Measurements from ENCODE around the gene KIAA0825. TPM values are rescaled to one million over a fixed set of nuclear protein-coding genes. Genes with fewer than 3 reads are reported as not detected.

KIAA0825 gene
- total RNA-seq, 1 experiment from 2014 or later, result 0.56 TPM

DNA sequence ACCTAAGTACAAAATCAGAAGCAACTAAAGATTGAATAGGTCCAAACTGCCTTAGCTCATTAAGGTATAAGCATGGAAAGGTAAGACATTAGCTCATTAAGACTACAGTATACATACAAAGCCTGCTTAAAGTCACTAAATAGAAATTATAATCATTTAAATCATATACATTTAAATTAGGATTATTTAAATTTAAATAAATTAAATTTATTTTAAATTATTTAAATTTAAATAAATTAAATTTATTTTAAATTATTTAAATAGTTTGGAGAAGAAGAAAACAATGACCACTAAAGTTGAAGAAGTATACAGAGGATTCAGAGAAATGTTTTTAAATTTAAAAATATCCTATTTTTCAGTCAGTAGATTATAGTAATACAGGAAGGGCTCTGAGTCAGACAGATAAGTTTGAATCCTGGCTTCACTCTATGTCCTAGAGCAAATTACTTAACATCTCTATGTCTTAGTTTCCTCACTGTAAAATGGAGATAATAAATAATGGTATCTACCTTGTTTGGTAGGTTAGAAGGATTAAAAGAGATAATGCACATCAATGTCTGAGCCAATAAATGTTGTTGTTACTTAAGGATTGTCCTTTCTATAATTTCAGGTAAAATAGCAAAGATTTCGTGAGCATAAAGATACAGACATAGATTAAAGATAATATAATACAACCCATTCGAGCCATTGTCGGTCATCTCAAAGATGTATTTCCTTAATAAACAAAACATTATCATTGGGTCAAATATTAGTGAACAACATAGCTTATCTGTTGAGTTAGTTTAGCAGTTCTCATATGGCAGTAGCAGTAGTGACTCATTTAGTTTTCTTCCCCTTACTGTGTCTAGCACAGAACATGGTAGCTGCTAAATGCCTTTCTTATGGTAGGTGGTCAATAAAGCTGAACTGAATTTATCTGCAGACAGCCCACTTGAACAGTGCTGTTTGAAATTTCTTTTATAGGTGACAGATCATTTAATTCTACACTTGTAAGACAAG lies 100.6 kb downstream of the KIAA0825 start:
- no peak for DNase-seq (ENCODE audit: low read depth)

DNA sequence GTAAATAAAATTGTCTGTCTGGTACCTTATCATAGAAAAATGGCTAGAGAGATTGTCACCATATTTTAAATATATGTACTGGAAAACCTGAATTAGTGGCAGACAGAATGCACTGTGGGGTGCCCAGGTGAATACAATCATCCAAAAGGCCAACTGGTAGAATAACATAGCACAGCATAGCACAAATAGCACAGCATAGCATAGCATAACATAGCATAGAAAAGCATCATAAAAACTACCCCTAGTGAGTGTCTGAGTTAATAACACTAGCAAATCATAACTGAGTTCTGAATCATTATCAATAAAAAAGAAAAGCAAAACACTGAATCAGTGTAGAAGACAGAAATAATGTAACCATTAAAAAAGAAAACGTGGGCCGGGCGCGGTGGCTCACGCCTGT lies 102.3 kb downstream of the KIAA0825 start:
- no peak for DNase-seq (ENCODE audit: low read depth)

DNA sequence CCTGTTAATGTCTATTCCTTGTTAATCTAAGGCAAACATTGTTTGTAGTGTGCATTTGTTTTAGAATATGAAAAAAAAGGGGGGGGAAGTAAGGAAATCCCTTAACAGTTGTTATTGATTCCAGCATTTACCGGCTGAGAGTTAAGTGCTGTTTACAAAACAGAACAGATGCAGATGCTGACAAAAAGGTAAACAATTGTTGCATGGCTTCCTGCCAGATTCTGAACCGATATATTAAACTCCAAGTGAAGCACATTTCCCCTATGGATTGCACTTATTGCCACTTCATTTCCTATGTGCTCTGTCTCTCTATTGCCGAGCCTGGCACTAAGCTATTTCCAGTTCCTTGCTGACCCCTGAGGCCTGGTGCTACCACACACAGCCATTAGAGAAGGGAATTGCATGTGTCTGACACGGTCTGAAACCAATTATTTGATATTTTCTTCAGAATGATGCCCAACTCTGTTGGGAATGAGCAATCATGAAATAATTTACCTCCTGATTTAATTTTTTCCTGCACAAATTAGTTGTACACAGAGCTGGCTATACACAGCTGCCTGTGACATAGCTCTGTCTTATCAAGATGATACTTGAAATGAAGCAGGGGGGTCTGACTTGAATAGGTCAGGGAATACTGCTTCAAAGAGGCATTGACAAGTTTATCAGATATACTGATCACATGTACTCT lies 109.8 kb downstream of the KIAA0825 start:
- DNase-seq (ENCODE audit: low read depth), result no peak

DNA sequence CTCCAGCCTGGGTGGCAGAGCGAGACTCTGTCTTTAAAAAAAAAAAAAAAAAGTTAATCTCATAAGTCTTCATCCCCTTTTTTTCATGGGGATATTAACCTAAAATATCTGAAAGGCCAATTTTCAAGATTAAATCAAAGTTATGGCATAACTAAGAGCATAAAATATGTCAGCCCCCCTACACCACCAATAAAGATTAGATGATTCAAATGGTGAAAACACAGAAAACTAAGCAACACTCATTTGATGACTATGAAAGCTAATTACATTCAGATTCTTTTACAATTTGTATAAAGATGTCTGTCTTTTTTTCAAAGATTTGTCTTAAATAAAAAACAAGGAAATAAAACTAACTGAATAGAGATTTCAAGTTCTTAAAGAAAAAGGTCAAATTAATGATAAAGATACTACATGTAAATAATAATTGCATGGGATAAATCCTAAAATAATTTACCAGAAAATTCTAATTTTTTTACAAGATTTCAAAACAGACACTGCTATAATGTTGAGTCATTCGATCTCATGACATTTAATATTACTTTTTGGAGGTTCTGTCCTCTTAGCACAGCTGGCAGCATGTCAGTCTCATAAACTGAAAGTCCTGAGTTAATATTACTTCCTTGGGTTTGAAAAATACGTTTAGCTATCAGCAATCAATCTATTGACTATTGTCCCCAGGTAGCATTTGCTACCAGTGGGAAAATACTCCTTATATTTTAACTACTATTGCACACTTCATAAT lies 112.9 kb downstream of the KIAA0825 start:
- no peak for DNase-seq (ENCODE audit: low read depth)

DNA sequence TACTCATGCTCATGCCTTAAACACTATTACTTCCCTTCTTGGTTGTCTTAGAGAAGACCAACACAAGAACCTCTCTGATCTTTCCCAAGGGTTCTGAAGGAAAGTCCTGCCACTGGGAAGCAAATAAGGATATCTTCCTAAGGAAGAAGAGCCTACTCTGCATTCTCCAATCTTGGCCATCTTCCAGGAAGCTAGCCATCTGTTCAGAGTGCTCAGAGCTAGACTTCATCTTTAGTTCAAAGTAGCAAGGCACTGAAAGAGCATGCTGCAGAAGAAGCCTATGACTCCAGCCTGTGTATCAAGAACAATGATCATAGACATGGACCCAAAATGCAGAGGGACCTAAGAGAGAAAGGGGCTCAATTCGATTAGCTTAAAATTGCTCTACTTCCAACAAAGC lies 114.7 kb downstream of the KIAA0825 start:
- no peak for DNase-seq (ENCODE audit: low read depth)

DNA sequence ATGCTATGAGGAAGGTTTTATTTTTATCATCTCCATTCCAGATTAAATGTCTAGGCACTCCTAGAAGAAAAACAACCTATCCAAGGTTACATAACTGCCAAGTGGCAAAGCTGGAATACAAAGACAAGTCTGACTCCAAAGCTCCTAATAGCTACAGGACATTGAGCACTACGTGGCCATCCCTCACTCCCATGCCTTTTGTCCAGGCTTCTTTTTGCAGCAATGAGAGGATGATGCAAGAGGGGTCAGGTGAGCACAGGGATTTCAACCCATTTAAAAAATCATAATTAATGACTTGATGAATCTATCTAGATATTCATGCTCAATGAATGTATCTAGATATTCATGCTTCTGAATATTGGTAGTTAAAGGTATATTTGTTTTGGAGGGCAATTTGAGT lies 117.0 kb downstream of the KIAA0825 start:
- DNase-seq (ENCODE audit: low read depth), result no peak

DNA sequence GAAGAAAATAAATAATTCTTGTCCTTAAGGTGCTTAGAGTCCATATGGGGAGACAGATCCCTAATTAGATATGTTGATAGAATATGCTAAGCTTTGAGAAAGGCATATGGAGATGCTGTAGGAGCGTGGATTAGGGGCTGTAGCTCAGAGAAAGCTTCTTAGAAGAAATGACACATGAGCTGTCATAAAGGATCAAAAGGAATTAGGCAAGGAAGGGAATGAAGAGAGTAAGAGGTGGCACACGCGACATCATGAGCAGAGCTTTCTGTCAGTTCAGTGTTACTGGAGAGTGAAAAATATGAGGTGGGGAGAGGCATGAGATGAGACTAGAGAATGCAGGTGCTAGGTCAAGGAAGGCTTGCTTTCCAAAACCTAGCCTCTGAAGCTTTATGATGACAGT lies 118.6 kb downstream of the KIAA0825 start:
- DNase-seq (ENCODE audit: low read depth), result no peak

DNA sequence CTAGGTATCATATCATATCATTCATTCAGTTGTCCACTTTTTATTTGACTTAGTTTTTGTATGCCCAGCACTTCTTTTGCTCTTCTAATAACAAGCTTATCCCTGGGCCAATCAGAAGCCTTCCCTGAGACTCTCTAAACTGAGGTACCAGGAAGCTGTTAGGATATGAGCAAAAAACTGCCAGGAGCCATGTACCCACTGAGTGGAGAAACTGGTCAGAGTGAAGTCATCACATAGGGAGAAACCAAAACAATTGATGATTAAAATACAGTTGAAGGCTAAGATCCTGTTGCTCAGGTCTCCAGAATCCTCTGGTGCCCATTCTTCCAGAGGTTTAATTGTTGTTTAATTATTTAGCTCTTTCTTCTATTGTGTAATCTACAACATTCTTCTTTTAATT lies 120.2 kb downstream of the KIAA0825 start:
- DNase-seq (ENCODE audit: low read depth), result peak; percentile 3

DNA sequence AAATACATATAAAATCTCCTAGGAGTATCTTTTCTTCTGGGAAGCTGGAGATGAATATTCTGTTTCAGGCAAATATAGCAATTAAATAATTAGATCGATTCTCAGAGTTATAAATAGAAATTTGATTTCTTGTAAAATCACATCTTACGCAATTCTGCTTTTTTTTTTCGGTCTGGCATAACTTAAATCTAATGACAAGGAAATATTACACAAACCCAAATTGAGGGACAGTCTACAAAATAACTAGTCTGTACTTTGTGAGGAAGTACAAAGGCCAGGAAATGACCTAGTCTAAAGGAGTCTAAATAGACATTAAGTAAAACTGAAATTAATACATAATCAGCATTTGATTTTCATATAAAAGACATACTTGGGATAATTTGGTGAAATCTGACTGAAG lies 133.3 kb downstream of the KIAA0825 start:
- DNase-seq (ENCODE audit: low read depth), result no peak

DNA sequence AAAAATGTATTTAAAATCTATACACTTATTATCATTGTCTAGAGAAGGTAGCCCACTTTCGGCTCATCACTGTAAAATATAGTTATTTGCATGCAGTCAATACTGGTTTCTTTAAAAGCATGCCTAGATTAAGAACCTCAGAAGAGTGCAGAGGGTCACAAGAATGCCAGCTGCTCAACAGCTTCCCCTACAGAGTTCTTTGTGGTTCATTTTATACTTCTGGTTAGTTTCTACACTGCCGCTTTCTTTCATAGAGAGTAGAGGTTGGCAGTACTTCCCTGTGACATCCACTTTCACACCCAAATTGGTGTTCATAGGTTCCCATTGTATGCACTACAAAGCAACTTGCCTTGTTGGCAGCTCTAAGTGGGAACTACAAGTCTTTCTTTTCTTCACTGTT lies 137.3 kb downstream of the KIAA0825 start:
- no peak for DNase-seq (ENCODE audit: low read depth)

DNA sequence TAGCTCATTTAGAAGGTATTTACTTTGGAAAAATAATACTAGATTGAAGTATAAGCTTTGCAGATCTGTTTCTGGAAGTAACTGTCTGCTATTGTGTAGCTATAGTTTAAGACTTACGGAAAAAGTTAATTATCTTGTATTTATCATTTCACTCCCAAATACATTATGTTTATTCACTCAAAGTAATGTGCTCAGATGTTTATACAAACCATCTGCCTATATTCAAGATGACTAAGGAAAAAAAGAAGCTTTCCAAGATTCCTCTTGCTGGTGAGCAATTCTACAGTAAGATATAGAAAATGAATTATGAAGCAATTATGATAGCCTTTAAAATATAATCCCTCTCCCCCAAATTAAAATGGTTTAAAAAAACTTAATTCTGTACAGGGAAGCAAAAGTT lies 137.9 kb downstream of the KIAA0825 start:
- DNase-seq (ENCODE audit: low read depth), result no peak

DNA sequence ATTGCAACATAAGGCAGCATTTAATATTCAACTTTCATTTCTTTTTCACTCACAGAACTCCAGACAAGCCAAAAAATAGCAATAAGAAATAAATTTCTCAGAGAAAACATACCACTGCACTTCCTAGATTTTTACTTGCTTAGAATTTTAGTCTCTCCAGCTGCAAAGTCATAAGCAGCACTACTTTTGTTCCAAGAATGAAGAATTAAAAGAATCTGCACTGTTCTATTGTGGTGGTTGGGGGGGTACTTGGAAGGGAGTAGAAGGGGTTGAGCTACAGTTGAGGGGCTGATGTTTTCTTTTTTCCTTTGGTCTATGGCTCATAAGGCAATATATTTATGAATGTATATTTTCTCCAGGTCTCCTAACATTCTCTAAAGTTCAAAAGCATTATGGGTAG lies 144.5 kb downstream of the KIAA0825 start:
- DNase-seq (ENCODE audit: low read depth), result no peak

DNA sequence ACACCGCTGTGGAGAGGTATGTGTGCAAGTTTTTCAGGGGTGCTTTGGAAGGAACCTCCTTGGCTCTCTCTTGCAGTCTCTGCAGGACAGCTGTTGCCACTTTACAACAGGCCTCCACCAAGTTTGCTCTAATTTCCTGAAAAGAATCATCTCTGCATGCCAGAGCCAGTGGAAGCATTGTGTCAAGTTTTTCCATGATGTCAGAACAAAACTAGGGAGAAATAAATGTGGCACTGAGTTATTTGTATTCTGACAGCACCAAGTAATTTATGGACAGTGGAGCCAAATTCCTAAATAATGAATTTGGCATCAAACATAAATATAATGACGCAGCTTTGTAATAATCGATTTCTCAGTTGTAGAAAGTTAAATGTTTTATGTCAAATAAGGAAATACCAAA lies 146.9 kb downstream of the KIAA0825 start:
- DNase-seq (ENCODE audit: low read depth), result no peak

DNA sequence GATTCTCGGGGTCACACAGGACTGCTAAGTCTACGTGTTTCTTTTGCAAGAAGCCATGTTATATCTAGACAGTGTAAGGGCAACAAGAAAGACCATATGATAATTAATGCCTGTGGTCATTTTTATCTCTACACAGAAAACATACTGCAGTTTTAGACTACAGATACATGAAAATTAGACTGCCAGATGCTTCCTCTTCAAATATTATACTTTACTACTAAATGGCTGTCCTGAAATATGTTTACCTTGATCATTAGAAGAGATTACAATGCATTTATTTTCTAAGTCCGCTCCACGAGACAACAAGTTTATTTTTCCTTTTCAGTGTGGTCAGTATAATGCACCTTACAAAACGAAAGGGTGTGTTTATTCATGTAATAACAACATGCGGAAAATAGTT lies 147.6 kb downstream of the KIAA0825 start:
- DNase-seq (ENCODE audit: low read depth), result no peak

DNA sequence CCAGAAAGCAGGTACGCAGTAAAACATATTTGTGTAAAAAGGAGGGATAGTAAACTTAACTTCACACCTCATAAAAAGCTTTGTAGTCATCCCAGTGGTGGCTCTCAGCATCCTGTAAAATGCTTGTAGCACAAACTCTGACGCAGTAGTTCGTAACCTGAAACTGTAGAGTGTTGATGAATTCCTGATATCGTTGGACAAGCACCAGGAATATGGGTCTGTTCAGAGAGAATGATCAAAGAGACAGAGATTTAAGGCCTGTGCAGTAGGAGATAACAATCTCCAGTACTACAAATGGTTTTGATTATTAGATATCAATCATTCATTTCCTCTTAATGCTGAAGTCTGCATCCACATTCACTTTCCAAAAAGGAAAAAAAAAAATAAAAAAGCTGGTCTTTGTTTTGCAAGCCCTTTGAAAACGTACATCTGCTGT lies 148.5 kb downstream of the KIAA0825 start:
- DNase-seq (ENCODE audit: low read depth), result no peak

DNA sequence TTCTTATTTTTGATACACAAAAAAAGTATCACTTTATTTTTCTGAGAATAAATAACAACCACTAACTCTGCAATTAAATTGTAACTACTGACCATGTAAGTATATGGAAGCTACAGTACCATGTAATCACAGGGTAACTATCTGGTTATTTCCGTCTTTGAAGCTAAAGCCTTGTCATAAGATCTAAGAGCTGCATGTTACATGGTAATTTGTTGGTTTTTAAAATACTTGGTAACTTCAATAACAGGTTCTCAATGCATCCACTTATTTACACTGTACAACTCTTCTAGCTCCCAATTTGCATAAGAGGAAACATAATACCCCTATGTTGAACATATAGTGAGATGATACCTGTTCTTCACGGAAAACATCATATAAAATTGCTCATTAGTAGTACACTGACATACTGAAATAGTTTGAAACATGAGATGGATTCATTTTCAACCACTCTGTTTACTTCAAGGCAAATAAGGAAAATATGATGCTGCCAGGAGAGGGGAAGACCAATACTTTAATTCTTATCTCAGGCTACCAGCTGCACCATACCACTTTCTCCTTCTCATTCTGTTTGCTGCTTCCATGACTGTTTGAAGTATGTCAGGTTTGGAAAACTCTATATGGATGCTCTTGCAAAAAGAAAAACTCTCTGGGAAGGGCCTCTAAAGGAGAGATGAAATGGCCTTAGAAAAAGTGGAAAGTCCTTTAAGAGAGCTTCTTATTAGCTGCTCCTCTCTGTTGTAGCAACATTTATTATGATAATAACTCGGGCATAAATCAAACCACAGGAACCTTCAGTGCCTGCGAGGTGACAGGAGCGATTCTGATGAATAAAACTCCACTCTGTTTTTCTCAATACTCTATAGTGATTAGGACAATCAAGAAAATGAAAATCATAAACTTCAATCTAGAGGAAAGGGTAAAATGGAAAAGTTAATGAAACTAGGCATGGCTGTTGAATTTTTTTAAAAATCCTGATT lies 150.2 kb downstream of the KIAA0825 start:
- DNase-seq (ENCODE audit: low read depth), result no peak

DNA sequence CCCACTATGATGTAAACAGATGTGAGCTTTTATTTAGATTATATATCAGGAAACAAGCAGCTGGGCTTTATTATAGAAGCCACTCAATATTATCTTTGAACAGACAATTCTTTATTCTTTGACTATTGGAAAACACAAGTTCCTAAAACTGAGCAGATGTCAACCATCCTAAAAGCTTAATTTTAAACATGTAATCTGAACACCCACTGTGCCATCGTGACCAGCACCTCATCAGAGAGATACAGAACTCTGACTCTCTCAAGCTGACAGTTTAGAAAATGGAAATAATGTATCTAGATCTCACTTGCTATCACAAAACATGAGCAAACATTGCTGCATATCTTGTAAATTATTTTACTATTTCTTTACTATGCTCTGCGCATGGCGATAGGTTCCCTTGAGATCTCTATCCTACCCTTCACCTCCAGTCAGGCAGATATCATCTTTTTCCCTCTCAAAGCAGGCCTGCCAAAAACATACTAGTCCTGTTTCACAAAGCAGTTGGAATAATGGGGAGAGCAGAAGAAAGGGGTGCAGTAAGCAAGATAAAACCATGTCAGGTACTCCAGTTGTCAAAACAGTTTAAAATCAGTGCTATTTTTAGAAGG lies 151.0 kb downstream of the KIAA0825 start:
- no peak for DNase-seq (ENCODE audit: low read depth)

DNA sequence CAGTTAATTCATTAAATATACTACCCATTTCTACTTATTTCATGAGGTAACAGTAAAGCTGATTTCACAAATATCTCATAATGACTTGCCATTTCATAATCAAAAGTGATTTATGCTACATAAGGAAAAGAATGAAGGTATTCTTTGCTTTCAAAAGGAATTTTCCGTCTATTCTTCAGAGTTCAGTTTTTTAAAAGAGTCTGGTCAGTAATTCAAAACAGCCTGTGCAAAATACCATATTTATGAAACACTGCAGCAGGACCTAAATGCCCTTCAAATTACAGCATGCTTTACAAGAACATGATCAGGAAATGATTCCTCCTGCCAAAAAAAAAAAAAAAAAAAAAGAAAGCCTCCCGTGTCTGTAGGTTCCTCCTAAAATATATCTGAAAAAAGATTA lies 154.7 kb downstream of the KIAA0825 start:
- no peak for DNase-seq (ENCODE audit: low read depth)

DNA sequence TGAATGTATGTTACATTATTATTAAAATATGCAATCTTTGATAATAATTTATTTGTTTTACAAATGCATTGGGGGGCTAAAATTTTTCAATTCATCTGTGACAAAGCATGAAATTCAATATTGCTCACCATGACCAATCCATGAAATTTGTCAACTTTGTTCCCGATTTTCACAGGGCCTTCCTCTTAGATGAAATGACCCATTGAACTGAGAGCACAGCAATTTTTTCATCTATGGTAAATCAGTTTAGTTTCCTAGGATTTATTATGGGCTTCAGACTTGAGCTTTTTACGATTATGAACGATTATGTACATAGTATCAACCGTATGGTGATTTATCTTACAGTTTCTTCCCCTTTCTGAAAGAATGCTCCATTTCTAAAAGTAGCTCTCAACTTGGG lies 157.3 kb downstream of the KIAA0825 start:
- no peak for DNase-seq (ENCODE audit: low read depth)

DNA sequence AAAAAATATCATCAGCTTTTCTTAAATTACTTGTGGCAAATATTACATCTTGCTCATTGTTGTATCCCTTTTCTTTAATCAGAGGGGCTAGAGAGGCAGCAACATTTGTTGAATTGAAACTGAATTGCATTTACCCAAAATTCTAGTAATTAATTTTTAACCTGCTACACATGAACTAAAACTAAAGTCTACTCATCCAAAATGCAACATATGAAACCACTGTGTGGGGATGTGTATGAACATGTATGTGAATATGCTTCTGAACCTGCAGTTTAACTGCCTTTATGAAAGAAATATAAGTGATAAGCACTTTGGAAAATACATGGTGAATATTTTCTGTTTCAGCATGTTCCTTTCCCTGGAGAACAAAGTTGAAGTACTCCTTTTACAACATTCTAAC lies 158.5 kb downstream of the KIAA0825 start:
- no peak for DNase-seq (ENCODE audit: low read depth)

Data from HT1080 (cell line).